ENCODE measurements around the gene RPTOR.

The RPTOR gene

GRCh38 chr17:80528536-80528935 is 16.1 kb upstream of the RPTOR start:
- Histone ChIP-seq H3K27me3 (ENCODE audit: insufficient read depth, poor library complexity, severe bottlenecking) (peaks cover 17% of the 10 kb centered on the region), H3K4me3 (replicated peaks; ENCODE audit: insufficient read depth, low read length) (no peak overlapping the region), H3K27ac (replicated peaks) (no peak overlapping the region)
- DNase-seq (ENCODE audit: low read depth in 1 of 2, low spot score in 1 of 2) = no peak
- TF ChIP-seq REST (IDR thresholded peaks at IDR 0.05; ENCODE audit: insufficient replicate concordance, low read depth) (no peak), GABPA (IDR thresholded peaks at IDR 0.05; ENCODE audit: low read depth) (no peak), POLR2AphosphoS5 (IDR thresholded peaks at IDR 0.05; ENCODE audit: low read depth) (no peak), SPI1 (IDR thresholded peaks at IDR 0.05; ENCODE audit: borderline replicate concordance, low read depth) (no peak)
- TF ChIP-seq, protein P1, sequence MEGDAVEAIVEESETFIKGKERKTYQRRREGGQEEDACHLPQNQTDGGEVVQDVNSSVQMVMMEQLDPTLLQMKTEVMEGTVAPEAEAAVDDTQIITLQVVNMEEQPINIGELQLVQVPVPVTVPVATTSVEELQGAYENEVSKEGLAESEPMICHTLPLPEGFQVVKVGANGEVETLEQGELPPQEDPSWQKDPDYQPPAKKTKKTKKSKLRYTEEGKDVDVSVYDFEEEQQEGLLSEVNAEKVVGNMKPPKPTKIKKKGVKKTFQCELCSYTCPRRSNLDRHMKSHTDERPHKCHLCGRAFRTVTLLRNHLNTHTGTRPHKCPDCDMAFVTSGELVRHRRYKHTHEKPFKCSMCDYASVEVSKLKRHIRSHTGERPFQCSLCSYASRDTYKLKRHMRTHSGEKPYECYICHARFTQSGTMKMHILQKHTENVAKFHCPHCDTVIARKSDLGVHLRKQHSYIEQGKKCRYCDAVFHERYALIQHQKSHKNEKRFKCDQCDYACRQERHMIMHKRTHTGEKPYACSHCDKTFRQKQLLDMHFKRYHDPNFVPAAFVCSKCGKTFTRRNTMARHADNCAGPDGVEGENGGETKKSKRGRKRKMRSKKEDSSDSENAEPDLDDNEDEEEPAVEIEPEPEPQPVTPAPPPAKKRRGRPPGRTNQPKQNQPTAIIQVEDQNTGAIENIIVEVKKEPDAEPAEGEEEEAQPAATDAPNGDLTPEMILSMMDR (IDR thresholded peaks at IDR 0.05; ENCODE audit: insufficient read depth, low read length) = no peak

DNA sequence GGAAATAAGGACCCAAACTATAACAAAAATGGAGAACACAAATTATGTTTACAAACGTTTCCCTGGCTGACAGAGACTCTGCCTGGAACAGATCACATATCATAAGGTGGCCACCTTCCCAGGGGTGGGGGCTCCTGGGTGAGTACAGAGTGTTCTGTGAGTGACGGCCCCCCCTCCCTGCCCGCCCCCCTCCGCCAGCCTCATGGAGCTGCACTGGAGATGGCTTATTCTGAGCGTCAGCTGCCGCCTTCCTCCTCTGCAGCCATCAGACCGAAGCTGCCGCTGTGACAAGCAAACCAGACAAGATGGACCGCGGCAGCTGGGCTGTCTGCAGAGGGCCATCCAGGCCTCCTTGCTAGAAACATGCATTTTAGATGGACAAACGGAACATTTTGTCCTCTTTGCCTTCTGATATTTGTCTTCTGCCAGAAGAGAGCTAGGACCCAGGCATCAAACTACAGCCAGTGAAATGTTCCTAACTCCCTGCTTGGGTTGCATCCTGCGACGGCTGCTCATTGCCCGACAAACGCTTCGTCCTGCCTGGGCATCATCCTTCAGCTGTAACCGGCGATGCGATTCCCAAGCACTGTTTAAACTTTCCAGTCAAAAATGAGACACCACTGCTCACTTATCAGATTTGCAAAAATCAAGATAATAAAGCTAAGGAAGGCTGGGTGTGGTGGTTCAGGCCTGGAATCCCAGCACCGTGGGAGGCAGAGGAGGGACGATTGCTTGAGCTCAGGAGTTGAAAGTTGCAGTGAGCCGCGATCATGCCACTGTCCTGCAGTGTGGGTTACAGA is 15.3 kb upstream of the RPTOR start:
- H3K27ac ChIP-seq (replicated peaks) = no peak overlapping the region
- TF ChIP-seq SPI1 (IDR thresholded peaks at IDR 0.05; ENCODE audit: borderline replicate concordance, low read depth) (no peak), REST (IDR thresholded peaks at IDR 0.05; ENCODE audit: insufficient replicate concordance, low read depth) (no peak), POLR2AphosphoS5 (IDR thresholded peaks at IDR 0.05; ENCODE audit: low read depth) (no peak), GABPA (IDR thresholded peaks at IDR 0.05; ENCODE audit: low read depth) (no peak)
- TF ChIP-seq, protein P1 (IDR thresholded peaks at IDR 0.05; ENCODE audit: insufficient read depth, low read length) = no peak
- DNase-seq (ENCODE audit: low read depth in 1 of 2, low spot score in 1 of 2) = no peak

DNA sequence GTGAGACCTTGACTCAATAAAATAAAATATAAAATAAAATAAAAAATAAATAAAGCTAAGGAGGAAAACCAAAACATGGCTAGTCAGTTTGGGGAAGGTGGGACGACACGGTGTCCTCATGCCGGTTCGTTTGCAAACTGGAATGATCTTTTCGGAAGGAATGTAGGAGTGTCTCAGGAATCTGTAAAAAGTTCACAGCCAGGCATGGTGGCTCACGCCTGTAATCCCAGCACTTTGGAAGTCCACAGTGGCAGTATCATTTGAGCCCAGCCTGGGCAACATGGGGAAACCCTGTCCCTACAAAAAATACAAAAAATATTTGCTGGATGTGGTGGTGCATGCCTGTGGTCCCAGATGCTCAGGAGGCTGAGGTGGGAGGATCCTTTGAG is 14.7 kb upstream of the RPTOR start:
- no peak for DNase-seq (ENCODE audit: low read depth in 1 of 2, low spot score in 1 of 2)
- Histone ChIP-seq H3K4me3 (replicated peaks; ENCODE audit: insufficient read depth, low read length) (no peak overlapping the region), H3K27ac (replicated peaks) (no peak overlapping the region), H3K27me3 (ENCODE audit: insufficient read depth, poor library complexity, severe bottlenecking) (peaks cover 17% of the 10 kb centered on the region)
- TF ChIP-seq, protein P1 (IDR thresholded peaks at IDR 0.05; ENCODE audit: insufficient read depth, low read length) = no peak
- TF ChIP-seq REST (IDR thresholded peaks at IDR 0.05; ENCODE audit: insufficient replicate concordance, low read depth) (no peak), GABPA (IDR thresholded peaks at IDR 0.05; ENCODE audit: low read depth) (no peak), POLR2AphosphoS5 (IDR thresholded peaks at IDR 0.05; ENCODE audit: low read depth) (no peak), SPI1 (IDR thresholded peaks at IDR 0.05; ENCODE audit: borderline replicate concordance, low read depth) (no peak)

More for the DNA sequence above, 15.3 kb upstream of the RPTOR start:
- Histone ChIP-seq H3K27me3 (ENCODE audit: insufficient read depth, poor library complexity, severe bottlenecking) (peaks cover 17% of the 10 kb centered on the region), H3K4me3 (replicated peaks; ENCODE audit: insufficient read depth, low read length) (no peak overlapping the region)
